HCEC 1CT (cell line): ENCODE data around the gene GJB5.
"Not testable (repeated sequence)": the region's sequence is repeated elsewhere in the genome, so short reads cannot be mapped to it uniquely, and the experiment has no call there.

ENCODE experiments used
- DNase-seq: peaks from one replicate; pipeline ENCODE4 v3.0.0-alpha.2; 2017

GJB5 gene

DNA sequence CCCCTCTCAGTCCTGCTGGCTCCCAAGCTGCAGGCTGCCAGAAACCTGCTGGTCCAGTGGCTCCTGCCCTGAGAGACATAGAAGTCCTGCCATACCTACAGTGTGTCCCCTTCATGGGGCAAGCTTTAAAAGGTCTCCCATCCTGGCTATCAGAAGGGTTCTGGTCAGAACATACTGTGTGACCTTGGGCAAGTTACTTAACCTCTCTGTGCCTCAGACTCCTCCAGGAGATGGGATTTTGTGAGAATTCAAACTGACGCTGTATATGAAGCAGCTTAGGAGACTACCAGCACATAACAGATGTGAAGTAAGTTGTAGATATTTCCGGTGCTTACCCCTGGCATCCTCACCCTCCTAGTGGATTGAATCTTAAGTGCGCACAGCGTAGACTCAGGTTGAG lies 8.7 kb upstream of the GJB5 start:
- DNase-seq: no peak

- DNase-seq: no peak
Observed at GRCh38 chr1:34746785-34747637, 7.8 kb upstream of the GJB5 start.

DNA sequence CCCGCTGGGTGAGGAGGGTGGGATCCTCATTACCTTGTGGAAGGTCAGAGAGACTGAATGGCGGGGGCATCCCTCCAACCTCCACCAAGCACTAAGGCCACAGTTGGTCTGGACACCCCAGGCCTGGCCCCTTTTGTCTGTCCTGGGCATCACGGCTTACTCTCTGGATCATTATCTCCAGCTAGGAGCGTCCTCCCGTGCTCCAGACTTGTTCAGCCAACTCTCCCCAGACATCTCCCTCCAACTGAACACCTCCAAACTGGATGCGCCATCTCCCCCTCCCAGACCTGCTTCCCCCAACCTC lies 7.3 kb upstream of the GJB5 start:
- no peak for DNase-seq

DNA sequence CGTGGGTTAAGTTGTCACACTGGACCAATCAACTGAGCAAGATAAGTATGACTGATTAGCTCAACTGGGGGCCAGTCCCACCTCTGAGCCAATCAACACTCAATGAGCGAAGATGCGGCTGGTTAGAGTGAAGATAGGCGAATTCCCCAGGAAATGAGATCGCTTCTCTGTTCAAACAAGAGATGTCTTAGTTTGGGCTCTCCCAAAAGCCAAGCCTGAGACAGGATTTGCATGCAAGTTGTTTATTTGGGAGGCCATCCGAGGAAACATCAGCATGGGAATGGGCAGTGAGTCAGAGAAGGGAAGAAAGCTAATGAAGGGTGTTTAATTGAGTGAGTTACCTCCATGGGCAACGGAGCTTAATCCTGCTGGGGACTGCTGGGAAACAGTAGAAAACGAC lies 4.9 kb upstream of the GJB5 start:
- no peak for DNase-seq

DNA sequence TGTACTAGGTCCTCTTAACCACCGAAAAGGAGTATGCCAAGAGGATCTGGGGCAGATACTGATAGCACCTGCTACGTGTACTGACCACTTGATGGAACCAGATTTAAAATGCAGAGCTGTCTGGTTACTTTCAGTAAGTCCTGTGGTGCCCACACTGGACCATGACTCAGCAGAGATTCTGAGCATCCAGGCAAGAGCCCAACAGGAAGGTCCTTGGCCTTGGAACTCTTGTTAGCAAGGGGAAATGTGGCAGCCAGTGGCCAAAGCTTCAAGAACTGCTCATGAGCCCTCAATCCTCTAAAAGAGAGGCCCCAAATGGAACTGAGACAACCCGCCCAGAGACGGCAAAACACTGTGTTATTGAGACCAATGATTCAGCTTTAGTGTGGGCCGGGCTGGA lies 4.2 kb upstream of the GJB5 start:
- DNase-seq: no peak

GRCh38 chr1:34753163-34753562 lies 1.7 kb upstream of the GJB5 start:
- no peak for DNase-seq

- DNase-seq: no peak
Observed at GRCh38 chr1:34755961-34756360, 1.1 kb downstream of the GJB5 start.

- no peak for DNase-seq
Observed at GRCh38 chr1:34757386-34757785, 2.5 kb downstream of the GJB5 start.

- no peak for DNase-seq
Observed at GRCh38 chr1:34758751-34759150, 3.9 kb downstream of the GJB5 start.

GRCh38 chr1:34759503-34760357 lies 4.9 kb downstream of the GJB5 start, which contains the start of gene GJB4:
GJB4 (plus strand) TSS chr1:34759740; CDS start chr1:34761255, 1,515 bp downstream.
- no peak for DNase-seq

- no peak for DNase-seq
Observed at GRCh38 chr1:34761176-34761761, 6.4 kb downstream of the GJB5 start.

DNA sequence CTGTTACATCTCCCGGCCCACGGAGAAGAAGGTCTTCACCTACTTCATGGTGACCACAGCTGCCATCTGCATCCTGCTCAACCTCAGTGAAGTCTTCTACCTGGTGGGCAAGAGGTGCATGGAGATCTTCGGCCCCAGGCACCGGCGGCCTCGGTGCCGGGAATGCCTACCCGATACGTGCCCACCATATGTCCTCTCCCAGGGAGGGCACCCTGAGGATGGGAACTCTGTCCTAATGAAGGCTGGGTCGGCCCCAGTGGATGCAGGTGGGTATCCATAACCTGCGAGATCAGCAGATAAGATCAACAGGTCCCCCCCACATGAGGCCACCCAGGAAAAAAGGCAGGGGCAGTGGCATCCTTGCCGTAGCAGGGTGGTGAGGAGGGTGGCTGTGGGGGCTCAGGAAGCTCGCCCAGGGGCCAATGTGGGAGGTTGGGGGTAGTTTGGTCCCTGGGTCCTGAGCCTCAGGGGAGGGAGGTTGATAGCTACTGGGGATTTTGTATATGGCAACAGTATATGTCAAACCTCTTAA lies 7.0 kb downstream of the GJB5 start:
- no peak for DNase-seq

GRCh38 chr1:34762474-34763141 lies 7.8 kb downstream of the GJB5 start:
- DNase-seq: no peak

- peak; percentile 29 for DNase-seq
Observed at GRCh38 chr1:34763142-34763781, 8.4 kb downstream of the GJB5 start.

- DNase-seq: no peak
Observed at GRCh38 chr1:34768856-34769255, 14.0 kb downstream of the GJB5 start.

- no peak for DNase-seq
Observed at GRCh38 chr1:34770891-34771504, 16.2 kb downstream of the GJB5 start.

DNA sequence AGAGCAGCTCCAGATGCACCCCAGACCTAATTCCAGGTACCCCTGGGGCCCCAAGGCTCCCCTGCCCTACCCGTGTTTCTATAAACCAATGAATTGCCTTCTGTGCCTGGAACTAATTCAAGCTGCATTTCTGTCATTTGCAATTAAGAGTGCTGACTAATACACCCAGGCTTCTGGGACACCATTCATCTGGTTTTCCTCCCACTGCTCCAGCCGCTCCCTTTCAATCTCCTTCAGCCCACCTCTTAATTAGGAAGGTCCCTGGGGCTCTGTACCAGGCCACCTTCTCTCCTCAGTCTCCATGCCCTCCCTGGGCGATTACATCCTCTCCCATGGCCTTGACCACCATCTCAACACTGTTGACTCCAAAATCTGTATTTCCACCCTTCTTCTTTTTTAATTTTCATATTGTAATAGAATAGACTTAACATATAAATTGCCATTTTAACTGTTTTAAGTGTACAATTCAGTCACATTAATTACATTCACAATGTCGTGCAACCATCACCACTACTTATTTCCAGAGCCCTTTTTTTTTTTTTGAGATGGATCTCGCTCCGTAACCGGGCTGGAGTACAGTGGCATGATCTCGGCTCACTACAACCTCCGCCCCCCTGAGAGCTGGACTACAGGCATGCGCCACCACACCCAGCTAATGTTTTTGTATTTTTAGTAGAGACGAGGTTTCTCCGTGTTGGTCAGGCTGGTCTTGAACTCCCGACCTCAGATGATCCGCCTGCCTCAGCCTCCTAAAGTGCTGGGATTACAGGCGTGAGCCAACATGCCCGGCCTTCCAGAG lies 16.9 kb downstream of the GJB5 start:
- DNase-seq: no peak

- DNase-seq: not testable (repeated sequence)
Observed at GRCh38 chr1:34773114-34773513, 18.3 kb downstream of the GJB5 start.

GRCh38 chr1:34774957-34775356 lies 20.1 kb downstream of the GJB5 start:
- no peak for DNase-seq

DNA sequence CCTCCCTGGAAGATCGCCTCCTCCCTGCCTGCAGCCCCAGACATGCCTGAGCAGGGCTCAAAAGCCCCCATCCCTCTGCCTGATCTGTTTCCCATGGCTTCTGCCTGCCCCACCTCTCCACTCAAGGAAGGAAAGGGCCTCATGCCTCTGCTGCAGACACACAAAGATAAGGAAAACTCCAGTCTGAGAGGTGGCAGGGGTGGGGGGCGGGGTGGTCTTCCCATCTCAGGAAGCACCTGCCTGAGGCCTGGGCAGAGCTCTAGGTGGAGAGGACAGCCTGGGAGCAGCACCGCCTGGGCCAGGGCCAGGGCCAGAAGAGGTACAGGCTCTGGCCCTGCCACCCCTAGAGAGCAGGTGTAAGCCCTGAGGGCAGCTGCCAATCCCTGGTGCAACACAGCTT lies 22.1 kb downstream of the GJB5 start:
- no peak for DNase-seq
